Neural cell (in vitro differentiated cells): ENCODE data around the gene KBTBD13. TPM values are rescaled to one million over a fixed set of nuclear protein-coding genes. Genes with fewer than 3 reads are reported as not detected.

Experiments
- H2AFZ ChIP-seq: fragments of 200-600, 300-800 bp; sonication (generic), shearing (Covaris generic); 2 replicates; pipeline ENCODE4 v1.6.0; 2014; ENCODE audit warnings: low read depth, mild to moderate bottlenecking, antibody characterized with exemption, low read length, moderate library complexity
- H3F3A ChIP-seq: fragments of 200-600 bp; shearing (Covaris generic); 2 replicates; pipeline ENCODE4 v1.6.1; 2016; ENCODE audit warnings: mild to moderate bottlenecking, moderate library complexity, mixed read lengths, antibody characterized with exemption, low read length; ENCODE audit not compliant: insufficient read depth, poor library complexity, severe bottlenecking
- H3K27ac ChIP-seq: fragments of 200-600, 300-800 bp; sonication (generic), shearing (Covaris generic); 2 replicates; pipeline ENCODE4 v1.5.1; 2014; ENCODE audit warnings: mild to moderate bottlenecking, low read length, moderate library complexity
- H3K27me3 ChIP-seq: fragments of 300-800, 200-600 bp; sonication (generic), shearing (Covaris generic); 2 replicates; pipeline ENCODE4 v1.6.0; 2014; ENCODE audit warnings: mild to moderate bottlenecking, low read depth, low read length, moderate library complexity; ENCODE audit not compliant: insufficient read depth
- H3K36me3 ChIP-seq: fragments of 300-800, 200-600 bp; sonication (generic), shearing (Covaris generic); 2 replicates; pipeline ENCODE4 v1.5.1; 2014; ENCODE audit warnings: mild to moderate bottlenecking, antibody characterized with exemption, low read length, moderate library complexity; ENCODE audit not compliant: insufficient read depth
- H3K4me2 ChIP-seq: fragments of 300-800, 200-600 bp; sonication (generic), shearing (Covaris generic); 2 replicates; pipeline ENCODE4 v1.6.0; 2014; ENCODE audit warnings: mild to moderate bottlenecking, low read length
- H3K4me3 ChIP-seq: fragments of 300-800, 200-600 bp; sonication (generic), shearing (Covaris generic); 2 replicates; pipeline ENCODE4 v1.5.1; 2014; ENCODE audit warnings: mild to moderate bottlenecking, low read length, moderate library complexity
- H3K79me2 ChIP-seq: fragments of 200-600 bp; shearing (Covaris generic); replicated peaks from 2 replicates; pipeline ENCODE4 v1.6.0; 2014; ENCODE audit warnings: mild to moderate bottlenecking, low read length, moderate library complexity; ENCODE audit not compliant: insufficient read depth
- H3K9ac ChIP-seq: fragments of 300-800, 200-600 bp; sonication (generic), shearing (Covaris generic); 2 replicates; pipeline ENCODE4 v1.6.1; 2016; ENCODE audit warnings: mild to moderate bottlenecking, low read length, mixed read lengths
- H3K9me2 ChIP-seq: fragments of 200-600 bp; shearing (Covaris generic); 2 replicates; pipeline ENCODE4 v1.6.1; 2016; ENCODE audit warnings: mild to moderate bottlenecking, low read length, mixed read lengths; ENCODE audit not compliant: insufficient read depth
- H3K9me3 ChIP-seq: fragments of 200-600, 300-800 bp; sonication (generic), shearing (Covaris generic); 2 replicates; pipeline ENCODE4 v1.6.1; 2016; ENCODE audit warnings: mild to moderate bottlenecking, mixed run types, low read length, moderate library complexity, mixed read lengths
- H4K20me1 ChIP-seq: fragments of 200-600 bp; shearing (Covaris generic); 2 replicates; pipeline ENCODE4 v1.6.1; 2016; ENCODE audit warnings: mild to moderate bottlenecking, mixed run types; ENCODE audit not compliant: insufficient read depth
- CTCF ChIP-seq: fragments of 450-650 bp; IDR thresholded peaks from 2 replicates; pipeline ENCODE4 v1.5.1; 2014; ENCODE audit warnings: antibody characterized with exemption, mild to moderate bottlenecking, moderate library complexity; ENCODE audit not compliant: poor library complexity, severe bottlenecking
- EP300 ChIP-seq: fragments of 450-650 bp; conservative IDR thresholded peaks from 2 replicates; pipeline ENCODE4 v1.6.1; 2014; ENCODE audit warnings: antibody characterized with exemption, mild to moderate bottlenecking, moderate library complexity; ENCODE audit not compliant: poor library complexity, severe bottlenecking
- EZH2 ChIP-seq: fragments of 200-600, 300-800 bp; shearing (Covaris generic), sonication (generic); IDR thresholded peaks from 2 replicates; pipeline ENCODE4 v1.6.1; 2014; ENCODE audit warnings: antibody characterized with exemption, low read length, borderline replicate concordance, mild to moderate bottlenecking; ENCODE audit not compliant: insufficient read depth, poor library complexity, severe bottlenecking
- MXI1 ChIP-seq: fragments of 450-650 bp; conservative IDR thresholded peaks from 2 replicates; pipeline ENCODE4 v1.6.1; 2014; ENCODE audit warnings: antibody characterized with exemption, mild to moderate bottlenecking; ENCODE audit not compliant: poor library complexity, severe bottlenecking
- POLR2AphosphoS5 ChIP-seq: IDR thresholded peaks from 2 replicates; pipeline ENCODE4 v1.6.1; 2012
- RAD21 ChIP-seq: fragments of 450-650 bp; conservative IDR thresholded peaks from 2 replicates; pipeline ENCODE4 v1.6.1; 2014; ENCODE audit warnings: antibody characterized with exemption, mild to moderate bottlenecking, moderate library complexity
- REST ChIP-seq: IDR thresholded peaks from 2 replicates; pipeline ENCODE4 v1.6.1; 2012; ENCODE audit warnings: borderline replicate concordance
- SMC3 ChIP-seq: fragments of 450-650 bp; conservative IDR thresholded peaks from 2 replicates; pipeline ENCODE4 v1.6.1; 2014; ENCODE audit warnings: antibody characterized with exemption, mild to moderate bottlenecking, moderate library complexity; ENCODE audit not compliant: poor library complexity
- TAF1 ChIP-seq: IDR thresholded peaks from 2 replicates; pipeline ENCODE4 v1.6.1; 2012; ENCODE audit warnings: low read depth
- polyA plus RNA-seq: library from polyadenylated mRNA; depleted of rRNA; stranded (reverse); fragments of >200 nt; gene quantifications from 2 replicates; pipeline ENCODE4 v1.2.3, GENCODE V29; 2014

The KBTBD13 gene
- polyA plus RNA-seq, 1 donor from 2014 or later, result not detected

- no peaks in the 10 kb centered on the region for H4K20me1 ChIP-seq
- no peak overlapping the region for H3K27ac ChIP-seq
- no peak overlapping the region for H3K4me2 ChIP-seq
- H3K9me3 ChIP-seq, result no peaks in the 10 kb centered on the region
- TF ChIP-seq RAD21 (no peak), REST (no peak), MXI1 (no peak), EP300 (no peak), POLR2AphosphoS5 (no peak), TAF1 (no peak), SMC3 (no peak), EZH2 (no peak), CTCF (no peak)
- no peak overlapping the region for H2AFZ ChIP-seq
- peaks cover 15% of the 10 kb centered on the region for H3K27me3 ChIP-seq
- H3K79me2 ChIP-seq, result no peaks in the 10 kb centered on the region
- H3K9ac ChIP-seq, result no peak overlapping the region
- no peaks in the 10 kb centered on the region for H3K36me3 ChIP-seq
- no peaks in the 10 kb centered on the region for H3K9me2 ChIP-seq
- H3F3A ChIP-seq, result no peaks in the 10 kb centered on the region
- no peak overlapping the region for H3K4me3 ChIP-seq
These were observed 5.2 kb downstream of the KBTBD13 start for GRCh38 chr15:65081758-65082157.

- no peak for TF ChIP-seq EP300
- no peak for TF ChIP-seq MXI1
- TF ChIP-seq TAF1, result no peak
- no peak for TF ChIP-seq RAD21
- TF ChIP-seq POLR2AphosphoS5, result no peak
- TF ChIP-seq CTCF, result no peak
- no peak for TF ChIP-seq EZH2
- TF ChIP-seq REST, result no peak
- TF ChIP-seq SMC3, result no peak
- H4K20me1 ChIP-seq, result no peaks in the 10 kb centered on the region
- no peaks in the 10 kb centered on the region for H3K36me3 ChIP-seq
- H3K4me2 ChIP-seq, result no peak overlapping the region
- H3K9me2 ChIP-seq, result no peaks in the 10 kb centered on the region
- no peak overlapping the region for H3K4me3 ChIP-seq
- H3K9me3 ChIP-seq, result no peaks in the 10 kb centered on the region
- peaks cover 15% of the 10 kb centered on the region for H3K27me3 ChIP-seq
- H3K27ac ChIP-seq, result no peak overlapping the region
- no peak overlapping the region for H2AFZ ChIP-seq
- H3K9ac ChIP-seq, result no peak overlapping the region
- H3F3A ChIP-seq, result no peaks in the 10 kb centered on the region
- H3K79me2 ChIP-seq, result no peaks in the 10 kb centered on the region
These were observed 5.9 kb downstream of the KBTBD13 start for GRCh38 chr15:65082303-65082953.
